Measurements from ENCODE around the gene ADSS2.

Gene ADSS2

GRCh38 chr1:244445320-244446181 lies 6.2 kb downstream of the ADSS2 start:
- no peak for DNase-seq (ENCODE audit: low read depth in 2 of 2)

DNA sequence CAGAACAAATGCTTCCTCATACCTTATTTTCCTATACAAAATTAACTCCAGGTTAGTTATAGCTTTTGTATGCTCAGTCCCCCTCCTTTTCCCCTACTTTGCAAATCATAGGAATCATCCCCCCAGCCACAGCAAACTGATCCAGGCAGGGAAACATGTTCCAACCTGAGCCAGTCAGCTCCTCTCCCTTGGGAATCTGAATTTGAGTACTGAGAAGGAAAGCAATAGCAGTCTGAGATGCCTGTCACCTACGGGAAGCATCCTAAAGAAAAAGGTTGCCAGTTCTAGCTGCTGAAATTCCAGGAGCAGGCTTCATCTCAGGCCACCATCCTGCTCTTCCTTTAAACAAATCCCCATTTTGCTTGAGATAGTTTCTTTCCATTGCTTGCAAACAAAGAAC lies 6.9 kb downstream of the ADSS2 start:
- no peak for DNase-seq (ENCODE audit: low read depth in 2 of 2)

DNA sequence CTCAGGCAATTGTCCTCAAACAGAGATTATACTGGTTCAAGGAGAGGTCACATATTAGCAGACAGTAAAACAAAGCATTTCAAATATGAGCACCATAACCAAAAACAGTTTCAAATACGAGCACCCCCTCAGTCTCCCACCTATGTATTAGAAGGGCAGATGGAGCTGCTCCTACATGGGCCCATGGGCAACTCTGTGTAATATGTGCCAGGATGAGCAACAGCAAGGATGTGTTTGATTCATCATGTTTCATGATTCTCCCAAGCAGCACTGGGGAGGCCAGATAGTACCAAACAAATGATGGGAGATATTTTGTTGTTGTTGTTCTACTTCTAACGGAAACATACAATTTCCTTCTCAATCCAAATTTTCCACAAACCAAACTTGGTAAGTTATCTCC lies 8.9 kb downstream of the ADSS2 start:
- no peak for DNase-seq (ENCODE audit: low read depth in 2 of 2)

GRCh38 chr1:244439391-244440032 lies 12.2 kb downstream of the ADSS2 start:
- DNase-seq (ENCODE audit: low read depth in 2 of 2), result no peak

DNA sequence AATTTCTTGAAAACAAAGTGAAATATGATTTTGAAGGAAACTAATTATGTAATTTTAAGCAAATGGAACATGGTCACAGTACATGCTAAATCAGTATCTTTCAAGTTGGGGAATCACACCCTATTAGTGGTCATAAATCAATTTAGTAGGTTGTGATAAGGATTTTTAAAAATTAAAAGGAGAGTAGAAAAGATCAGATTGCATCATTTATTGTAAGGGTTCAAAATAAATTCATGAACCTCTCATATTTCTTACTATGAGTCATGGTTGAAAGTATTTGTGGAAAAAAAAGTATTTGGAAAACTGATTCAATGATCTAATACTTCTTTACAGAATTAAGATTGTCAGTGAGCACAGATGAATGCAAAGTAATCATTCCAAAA lies 14.6 kb downstream of the ADSS2 start:
- no peak for DNase-seq (ENCODE audit: low read depth in 2 of 2)

DNA sequence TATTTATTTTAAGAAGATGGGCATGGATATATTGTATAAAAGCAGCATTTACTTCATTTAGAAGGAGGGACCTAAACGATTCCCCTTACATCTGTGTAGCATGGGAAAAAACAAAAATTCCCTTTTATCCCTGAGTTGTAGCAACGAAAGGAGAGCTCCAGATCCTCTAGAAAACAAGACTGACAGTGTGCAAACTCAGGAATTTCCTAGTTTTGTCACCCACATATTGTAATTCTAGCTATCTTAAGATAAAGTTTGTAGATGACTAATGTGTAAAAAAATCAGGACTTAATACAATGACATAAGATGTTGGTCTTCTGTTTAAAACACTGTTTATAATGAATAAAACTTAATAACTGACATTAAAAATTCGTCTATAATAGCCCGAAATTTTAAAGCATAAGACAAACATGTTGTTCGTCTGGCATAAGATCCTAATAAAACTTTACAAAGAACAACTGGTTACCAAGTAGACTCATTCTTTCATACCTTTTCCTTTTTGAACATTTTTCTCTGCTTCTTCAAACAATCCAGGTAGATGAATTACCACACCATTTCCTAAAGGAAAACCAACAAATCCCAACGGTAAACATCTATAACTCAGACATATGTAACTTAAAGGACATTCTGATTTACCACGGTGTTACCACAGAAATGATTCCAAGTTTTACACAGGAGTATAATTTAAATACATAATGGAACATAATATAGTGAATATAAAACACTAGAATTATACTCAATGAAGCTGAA lies 15.2 kb downstream of the ADSS2 start:
- no peak for DNase-seq (ENCODE audit: low read depth in 2 of 2)

- DNase-seq (ENCODE audit: low read depth in 2 of 2), result no peak
These were observed 16.0 kb downstream of the ADSS2 start for GRCh38 chr1:244435562-244436205.

DNA sequence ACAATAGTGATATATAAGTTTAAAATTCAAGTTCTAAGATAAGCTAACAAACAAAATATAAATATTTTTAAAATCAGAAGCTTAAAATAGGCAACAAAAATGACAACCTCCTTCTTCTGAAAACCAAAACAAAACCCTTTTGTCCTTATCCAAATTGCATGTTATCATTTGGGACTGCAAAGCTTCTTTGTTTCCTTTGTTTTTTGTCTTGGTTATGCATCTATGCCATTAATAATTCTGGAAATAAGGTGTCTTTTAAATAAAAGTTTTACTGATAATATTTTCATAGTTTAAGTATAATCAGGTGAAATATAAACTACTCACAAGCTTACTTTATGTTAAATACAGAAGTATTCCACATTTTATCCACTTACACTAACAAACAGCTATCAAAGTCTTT lies 20.5 kb downstream of the ADSS2 start:
- no peak for DNase-seq (ENCODE audit: low read depth in 2 of 2)

DNA sequence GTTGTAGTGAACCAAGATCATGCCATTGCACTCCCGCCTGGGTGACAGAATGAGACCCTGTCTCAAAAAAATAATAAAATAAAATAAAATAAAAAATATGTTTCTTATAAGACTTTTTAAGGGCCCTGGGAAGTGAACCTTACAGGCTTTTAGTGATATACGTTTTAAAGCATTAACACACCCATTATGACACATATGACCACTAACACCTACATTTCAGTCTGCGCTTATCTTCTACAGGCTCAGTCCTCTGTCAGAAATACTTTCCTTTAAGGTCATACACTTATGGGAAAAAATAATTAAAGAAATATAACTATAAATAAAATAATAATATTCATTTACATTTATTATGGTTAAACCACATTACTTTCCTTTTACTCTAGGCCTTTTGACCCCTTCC lies 21.9 kb downstream of the ADSS2 start:
- no peak for DNase-seq (ENCODE audit: low read depth in 2 of 2)

GRCh38 chr1:244427647-244428046 lies 24.1 kb downstream of the ADSS2 start:
- DNase-seq (ENCODE audit: low read depth in 2 of 2), result no peak

GRCh38 chr1:244424649-244425334 lies 26.9 kb downstream of the ADSS2 start:
- no peak for DNase-seq (ENCODE audit: low read depth in 2 of 2)

DNA sequence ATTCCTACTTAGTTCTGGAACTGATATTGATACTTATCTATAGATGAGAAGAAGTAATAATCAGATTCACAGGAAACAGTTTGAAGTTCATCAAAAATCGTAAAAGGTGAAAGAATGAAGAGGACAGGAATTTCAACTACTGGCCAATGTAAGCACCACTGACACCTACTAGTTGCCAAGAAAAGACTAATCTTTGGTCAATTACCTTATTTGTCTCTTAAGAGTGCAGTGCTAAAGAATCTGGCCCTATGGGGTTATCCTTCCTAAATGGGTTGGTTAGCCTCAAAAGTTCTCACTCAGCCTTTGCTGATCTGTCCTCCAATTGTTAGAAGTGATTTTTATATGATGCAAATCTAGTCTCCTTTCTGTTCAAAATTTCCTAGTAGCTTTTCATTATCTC lies 29.5 kb downstream of the ADSS2 start:
- no peak for DNase-seq (ENCODE audit: low read depth in 2 of 2)

DNA sequence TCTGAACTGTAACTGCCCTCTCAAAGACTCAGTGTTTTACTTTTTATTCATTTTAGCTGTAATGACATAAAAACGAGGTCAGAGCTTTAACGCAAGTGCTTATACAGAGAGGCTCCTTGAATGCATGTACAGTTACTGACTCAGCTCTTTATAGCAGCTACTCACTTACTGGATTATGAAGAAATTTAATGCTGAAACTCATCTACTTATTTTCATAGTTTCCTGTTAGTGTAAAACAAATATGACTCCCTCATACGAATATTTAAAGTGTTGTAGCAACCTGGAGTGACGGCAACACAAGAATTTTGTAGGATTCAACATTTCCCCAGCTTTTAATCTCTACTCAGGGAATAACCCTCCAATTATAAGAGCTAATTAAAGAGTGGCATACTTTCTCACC lies 32.7 kb downstream of the ADSS2 start:
- DNase-seq (ENCODE audit: low read depth in 2 of 2), result no peak

DNA sequence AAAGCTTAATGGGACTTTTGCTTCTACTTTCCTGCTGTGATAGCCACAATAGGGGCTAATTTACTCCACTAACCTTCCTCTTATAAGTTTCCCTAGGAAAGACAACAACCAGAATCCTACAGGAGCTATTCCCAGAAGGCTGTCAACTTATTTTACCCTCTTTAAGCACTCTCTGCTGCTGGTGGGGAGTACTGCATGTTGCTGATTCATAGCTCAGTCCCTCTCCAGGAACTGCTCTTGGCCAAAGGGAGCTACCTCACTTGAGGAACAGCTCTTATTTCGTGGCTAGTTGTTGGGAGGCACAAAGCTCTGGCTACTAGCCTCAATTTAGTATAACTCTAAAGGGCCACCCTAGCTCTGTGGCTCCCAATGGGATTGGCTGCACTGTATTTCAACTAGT lies 37.2 kb downstream of the ADSS2 start:
- DNase-seq (ENCODE audit: low read depth in 2 of 2), result no peak

GRCh38 chr1:244413736-244414135 lies 38.0 kb downstream of the ADSS2 start:
- no peak for DNase-seq (ENCODE audit: low read depth in 2 of 2)

DNA sequence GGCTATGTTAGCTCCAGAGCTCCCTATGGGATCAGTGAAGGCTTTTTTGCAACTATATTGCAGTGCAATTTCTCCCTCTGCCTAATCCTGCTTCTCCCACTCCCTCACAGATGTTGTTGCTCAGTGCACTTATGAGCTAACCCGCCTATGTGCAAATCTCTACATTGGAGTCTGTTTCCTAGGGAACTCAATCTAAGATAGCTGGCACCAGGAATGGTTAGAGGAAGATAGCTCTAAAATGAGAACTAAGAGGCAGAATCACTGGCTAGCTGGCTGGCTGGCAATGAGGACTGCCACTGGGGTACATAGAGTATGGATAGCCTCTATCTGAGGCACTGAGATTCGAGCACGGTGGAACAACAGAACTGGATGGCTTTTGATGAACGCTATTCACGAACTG lies 39.5 kb downstream of the ADSS2 start:
- DNase-seq (ENCODE audit: low read depth in 2 of 2), result no peak

DNA sequence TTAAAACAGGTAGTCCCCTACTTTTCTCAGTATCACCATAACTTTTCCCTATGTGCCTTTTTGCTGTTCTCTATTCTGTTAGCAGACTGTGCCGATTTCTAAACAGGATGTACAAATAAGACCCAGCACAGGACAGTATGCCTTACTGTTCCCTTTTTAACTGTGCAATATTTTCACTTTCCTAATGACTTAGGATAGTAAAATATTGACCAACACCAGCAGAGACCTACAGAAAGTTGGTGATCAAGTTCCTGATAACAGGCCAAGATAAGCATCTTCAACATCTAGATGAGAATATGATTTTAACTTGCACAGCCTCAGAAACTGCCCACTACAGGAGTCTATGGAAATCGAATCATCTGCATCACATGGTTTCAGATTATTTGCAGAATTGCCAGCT lies 42.0 kb downstream of the ADSS2 start:
- DNase-seq (ENCODE audit: low read depth in 2 of 2), result no peak

- DNase-seq (ENCODE audit: low read depth in 2 of 2), result no peak
These were observed 45.4 kb downstream of the ADSS2 start for GRCh38 chr1:244406337-244406736.

DNA sequence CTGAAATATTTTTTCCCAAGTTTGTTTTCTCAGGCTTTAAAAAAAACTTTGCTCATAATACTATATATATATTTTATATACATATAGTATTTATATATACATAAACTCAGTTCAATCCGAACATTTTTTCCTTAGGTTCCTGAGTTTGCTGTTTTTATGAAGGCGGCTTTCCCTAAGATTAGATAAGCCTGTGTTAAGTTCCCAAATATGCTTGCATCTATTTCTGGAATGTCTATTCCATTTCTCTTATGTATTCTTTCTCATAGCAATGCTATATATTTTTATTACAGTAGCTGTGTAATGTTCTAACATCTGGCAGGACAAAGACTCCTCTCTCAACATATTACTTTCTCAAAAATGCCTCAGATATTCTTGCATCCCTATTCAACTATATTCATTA lies 45.9 kb downstream of the ADSS2 start:
- no peak for DNase-seq (ENCODE audit: low read depth in 2 of 2)

- DNase-seq (ENCODE audit: low read depth in 2 of 2), result no peak
These were observed 48.3 kb downstream of the ADSS2 start for GRCh38 chr1:244403431-244403830.

GRCh38 chr1:244400974-244401373 lies 50.7 kb downstream of the ADSS2 start:
- DNase-seq (ENCODE audit: low read depth in 2 of 2), result no peak

DNA sequence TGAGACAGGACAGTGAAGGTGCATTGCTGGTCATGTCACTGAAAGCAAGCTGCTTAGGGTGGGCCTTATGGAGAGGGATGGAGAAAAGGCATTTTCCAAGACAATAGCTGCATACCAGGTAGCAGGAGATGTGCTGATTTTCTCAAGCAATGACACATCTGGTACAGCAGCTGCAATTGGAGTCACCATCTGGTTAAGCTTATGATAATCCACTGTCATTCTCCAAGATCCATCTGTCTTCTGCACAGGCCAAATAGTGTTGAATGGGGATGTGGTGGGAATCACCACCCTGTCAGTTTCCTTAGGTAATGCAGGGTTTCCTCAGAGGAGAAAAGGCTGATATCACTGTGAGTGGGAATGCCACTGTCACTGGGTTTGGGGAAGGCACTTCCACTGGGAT lies 54.6 kb downstream of the ADSS2 start:
- no peak for DNase-seq (ENCODE audit: low read depth in 2 of 2)
